Sigmoid colon (tissue), 7 donors: ENCODE measurements around the gene SEC16A. TPM values are rescaled to one million over a fixed set of nuclear protein-coding genes. Genes with fewer than 3 reads are reported as not detected.

Experiments used
- DNase-seq: peaks from one replicate; pipeline ENCODE4 v3.0.0-alpha.2; 2019
- H3K27ac ChIP-seq, 4 donors: fragments of 200-600 bp; sonication (generic); one replicate each; pipeline ENCODE4 v1.5.1; 2016 to 2019; ENCODE audit warnings: mild to moderate bottlenecking in 1 of 4
- H3K27me3 ChIP-seq, 3 donors: fragments of 200-600 bp; sonication (generic); one replicate each; pipeline ENCODE4 v1.5.1; 2019; ENCODE audit warnings: mild to moderate bottlenecking in 1 of 3
- H3K36me3 ChIP-seq, 4 donors: fragments of 200-600 bp; sonication (generic); one replicate each; pipeline ENCODE4 v1.5.1; 2016 to 2019
- H3K4me1 ChIP-seq, 4 donors: fragments of 200-600 bp; sonication (generic); one replicate each; pipeline ENCODE4 v1.5.1; 2017 to 2019
- H3K4me3 ChIP-seq, 4 donors: fragments of 200-600 bp; sonication (generic); one replicate each; pipeline ENCODE4 v1.5.1; 2017 to 2019; ENCODE audit warnings: mild to moderate bottlenecking in 2 of 4, moderate library complexity in 1 of 4
- H3K9me3 ChIP-seq, 4 donors: fragments of 200-600 bp in 3 of 4; sonication (generic) in 3 of 4; one replicate each; pipeline versions ENCODE4 v1.5.1 to v1.6.1; 2013 to 2019
- CTCF ChIP-seq, 4 experiments: fragments of 450-650 bp in 3 of 4; fragments of 200-600 bp in 1 of 4; IDR thresholded peaks; one replicate each; pipeline ENCODE4 v1.5.1; 2016 to 2019; ENCODE audit warnings: antibody characterized with exemption in 4 of 4, mild to moderate bottlenecking in 3 of 4, moderate library complexity in 2 of 4
- EP300 ChIP-seq, 4 donors: sonication (generic); formaldehyde crosslinking; IDR thresholded peaks; one replicate each; pipeline ENCODE4 v1.6.1; 2017; ENCODE audit warnings: antibody characterized with exemption in 4 of 4
- POLR2A ChIP-seq, 2 donors: fragments of 450-650 bp; IDR thresholded peaks; one replicate each; pipeline ENCODE4 v1.6.1; 2016; ENCODE audit warnings: antibody characterized with exemption in 2 of 2, mild to moderate bottlenecking in 2 of 2, moderate library complexity in 2 of 2
- POLR2AphosphoS5 ChIP-seq, 4 donors: sonication (generic); formaldehyde crosslinking; IDR thresholded peaks; one replicate each; pipeline ENCODE4 v1.6.1; 2017; ENCODE audit warnings: antibody characterized with exemption in 4 of 4
- WGBS, 2 donors: extraction: QIAGEN DNeasy Blood & Tissue Kit; methylation state at CpG; one replicate each; pipeline ENCODE4 v1.1.7; 2013; 5-methylcytosine and 5-hydroxymethylcytosine counted together
- intact Hi-C: fragments of 100-400 bp; cut with DNase I; formaldehyde crosslinking; loops from one replicate; pipeline ENCODE4 v1.15.1; 2023
- polyA plus RNA-seq, 3 donors: library from polyadenylated mRNA; stranded (reverse); fragments of 200-250 nt; gene quantifications; one replicate each; pipeline ENCODE4 v1.2.3, GENCODE V29; 2013
- total RNA-seq, 4 donors: library from RNA; depleted of rRNA; stranded (reverse); fragments of >200 nt; gene quantifications; one replicate each; pipeline ENCODE4 v1.1.0, GENCODE V29; 2016
- donor health status: healthy with polysubstance abuse.
- donor health status: Bipolar disorder and iron deficiency.
- donor health status: healthy.

The SEC16A gene
- total and polyA plus RNA-seq, 7 donors, result 22.8 to 57.0 (median 27.5) TPM

- DNase-seq, result no peak
- Histone ChIP-seq H3K27me3 (no peaks in the 10 kb centered on the region), H3K36me3 (peaks cover 14 to 64% (median 23%) of the 10 kb centered on the region in 4 donors), H3K4me1 (peaks cover 2 to 23% (median 22%) of the 10 kb centered on the region in 4 donors), H3K27ac (no peak overlapping the region), H3K4me3 (no peak overlapping the region), H3K9me3 (no peaks in the 10 kb centered on the region)
- 91 to 95% methylated on average over 36 of the region's 36 CpGs for WGBS, 2 donors
- intact Hi-C loops, result no loop called here
- TF ChIP-seq CTCF (IDR thresholded peaks at IDR 0.05), result no peak
Measured at GRCh38 chr9:136433043-136433715, 49.7 kb downstream of the SEC16A start.

- Histone ChIP-seq H3K9me3 (no peaks in the 10 kb centered on the region), H3K27me3 (no peaks in the 10 kb centered on the region), H3K36me3 (peaks cover 14 to 64% (median 23%) of the 10 kb centered on the region in 4 donors), H3K4me1 (peaks cover 0 to 17% (median 16%) of the 10 kb centered on the region in 4 donors), H3K4me3 (no peak overlapping the region), H3K27ac (no peak overlapping the region)
- TF ChIP-seq POLR2A (IDR thresholded peaks at IDR 0.05) (no peak), CTCF (IDR thresholded peaks at IDR 0.05) (no peak), POLR2AphosphoS5 (IDR thresholded peaks at IDR 0.05) (no peak), EP300 (IDR thresholded peaks at IDR 0.05) (no peak)
- 96 to 97% methylated on average over 26 of the region's 26 CpGs for WGBS, 2 donors
- no peak for DNase-seq
- intact Hi-C loops, result no loop called here
Measured at GRCh38 chr9:136432591-136432990, 50.2 kb downstream of the SEC16A start.

GRCh38 chr9:136431782-136432350 lies 51.0 kb downstream of the SEC16A start:
- no peak for DNase-seq
- Histone ChIP-seq H3K4me3 (no peak overlapping the region), H3K27me3 (no peaks in the 10 kb centered on the region), H3K9me3 (no peaks in the 10 kb centered on the region), H3K27ac (no peak overlapping the region), H3K36me3 (peaks cover 14 to 64% (median 23%) of the 10 kb centered on the region in 4 donors), H3K4me1 (peaks cover 0 to 10% (median 8%) of the 10 kb centered on the region in 4 donors)
- 95 to 96% methylated on average over 36 of the region's 36 CpGs for WGBS, 2 donors
- TF ChIP-seq POLR2AphosphoS5 (IDR thresholded peaks at IDR 0.05), result no peak
- TF ChIP-seq EP300 (IDR thresholded peaks at IDR 0.05), result no peak
- intact Hi-C loops, result no loop called here

- Histone ChIP-seq H3K36me3 (peaks cover 14 to 59% (median 23%) of the 10 kb centered on the region in 4 donors), H3K4me3 (no peak overlapping the region), H3K27me3 (no peaks in the 10 kb centered on the region), H3K9me3 (no peaks in the 10 kb centered on the region), H3K4me1 (no peaks in the 10 kb centered on the region), H3K27ac (no peak overlapping the region)
- intact Hi-C loops, result no loop called here
- peak; percentile 56 for DNase-seq
- TF ChIP-seq POLR2A (IDR thresholded peaks at IDR 0.05) (no peak), POLR2AphosphoS5 (IDR thresholded peaks at IDR 0.05) (no peak), EP300 (IDR thresholded peaks at IDR 0.05) (no peak), CTCF (IDR thresholded peaks at IDR 0.05) (no peak)
- 93 to 94% methylated on average over 29 of the region's 29 CpGs for WGBS, 2 donors
Measured at GRCh38 chr9:136430588-136431234, 52.1 kb downstream of the SEC16A start.

- intact Hi-C loops, result no loop called here
- no peaks in the 10 kb centered on the region for H3K9me3 ChIP-seq
- DNase-seq, result no peak
- H3K27me3 ChIP-seq, result no peaks in the 10 kb centered on the region
- peaks cover 14 to 63% (median 21%) of the 10 kb centered on the region in 4 donors for H3K36me3 ChIP-seq
- H3K27ac ChIP-seq, result no peak overlapping the region
- H3K4me1 ChIP-seq, result no peaks in the 10 kb centered on the region
- 84 to 88% methylated on average over 32 of the region's 32 CpGs for WGBS, 2 donors
- H3K4me3 ChIP-seq, result no peak overlapping the region
- TF ChIP-seq CTCF (IDR thresholded peaks at IDR 0.05) (no peak), POLR2AphosphoS5 (IDR thresholded peaks at IDR 0.05) (no peak), EP300 (IDR thresholded peaks at IDR 0.05) (no peak), POLR2A (IDR thresholded peaks at IDR 0.05) (no peak)
Measured at GRCh38 chr9:136429683-136430491, 53.0 kb downstream of the SEC16A start.
